ENCODE data around the gene TNRC6C. TPM values are rescaled to one million over a fixed set of nuclear protein-coding genes. Genes with fewer than 3 reads are reported as not detected.

TNRC6C gene
- total and polyA plus RNA-seq, 9 of the 15 experiments (the other 6 are each of a cell fraction or from before 2014, with no cell fraction given): 0.20 to 4.9 (median 2.3) TPM

GRCh38 chr17:78101112-78101511 lies 142.6 kb downstream of the TNRC6C start:
- FAIRE-seq (no peak), DNase-seq (ENCODE audit: extremely low read depth in 1 of 4, low spot score in 3 of 4) (no peak), ATAC-seq (no peak)
- no peak overlapping the region for H3K4me3 ChIP-seq
- H3K9me3 ChIP-seq (replicated peaks; ENCODE audit: control insufficient read depth, insufficient read depth, low read depth, low read length): peaks cover 7% of the 10 kb centered on the region
- intact Hi-C loops (cut with micrococcal nuclease) (no loop called here), in situ Hi-C loops (cut with MboI) (no loop called here)
- peaks cover 0 to 12% of the 10 kb centered on the region in 2 experiments; a peak in 3 of 5 replicates for H3K4me1 ChIP-seq (replicated peaks in 1 of 2; ENCODE audit: control insufficient read depth in 2 of 2, insufficient read depth in 2 of 2, low read length in 2 of 2)
- ChIA-PET CTCF (ENCODE audit: low intra/inter-chr PET ratio) (interaction anchor here (0.7 kb wide), 1 partner anchor 177 kb away, joined by 3 read pairs; no protein-coding TSS in a partner anchor), POLR2A (interaction anchor here (1.0 kb wide), 1 partner anchor 10 kb away, joined by 3 read pairs; no protein-coding TSS in a partner anchor)
- H3K4me2 ChIP-seq (ENCODE audit: insufficient read depth, low read length): no peak overlapping the region
- BruUV-seq (replicated peaks): no TSS peak
- no peak overlapping the region for H3K27ac ChIP-seq (ENCODE audit: extremely low read depth, low read depth, low read length)
- H2AFZ ChIP-seq (ENCODE audit: low read depth, low read length): no peak overlapping the region
- no peaks in the 10 kb centered on the region for H4K20me1 ChIP-seq (replicated peaks; ENCODE audit: control insufficient read depth, insufficient read depth, low read length)
- H3K27me3 ChIP-seq (ENCODE audit: control insufficient read depth in 2 of 2, insufficient read depth in 2 of 2, low read length in 2 of 2): no peaks in the 10 kb centered on the region
- WGBS (ENCODE audit: insufficient coverage, low coverage, missing lambda C conversion rate): 59% methylated on average over 5 of the region's 5 CpGs
- H3K9me1 ChIP-seq (ENCODE audit: control insufficient read depth, insufficient read depth, low read length): no peaks in the 10 kb centered on the region
- H3K79me2 ChIP-seq (ENCODE audit: control insufficient read depth, insufficient read depth, low read length): no peaks in the 10 kb centered on the region
- H3K36me3 ChIP-seq (ENCODE audit: control insufficient read depth, insufficient read depth, low read length): peaks cover 37% of the 10 kb centered on the region
- no peak overlapping the region for H3K9ac ChIP-seq (ENCODE audit: insufficient read depth in 1 of 2, low read depth in 2 of 2, low read length in 2 of 2)
- TF ChIP-seq ZNF445 (CRISPR knock-in tag; IDR thresholded peaks at IDR 0.05; ENCODE audit: low read depth): no peak
- TF ChIP-seq HNRNPH1 (optimal IDR thresholded peaks at IDR 0.05; ENCODE audit: low read depth, low read length): no peak
- TF ChIP-seq, protein P1, sequence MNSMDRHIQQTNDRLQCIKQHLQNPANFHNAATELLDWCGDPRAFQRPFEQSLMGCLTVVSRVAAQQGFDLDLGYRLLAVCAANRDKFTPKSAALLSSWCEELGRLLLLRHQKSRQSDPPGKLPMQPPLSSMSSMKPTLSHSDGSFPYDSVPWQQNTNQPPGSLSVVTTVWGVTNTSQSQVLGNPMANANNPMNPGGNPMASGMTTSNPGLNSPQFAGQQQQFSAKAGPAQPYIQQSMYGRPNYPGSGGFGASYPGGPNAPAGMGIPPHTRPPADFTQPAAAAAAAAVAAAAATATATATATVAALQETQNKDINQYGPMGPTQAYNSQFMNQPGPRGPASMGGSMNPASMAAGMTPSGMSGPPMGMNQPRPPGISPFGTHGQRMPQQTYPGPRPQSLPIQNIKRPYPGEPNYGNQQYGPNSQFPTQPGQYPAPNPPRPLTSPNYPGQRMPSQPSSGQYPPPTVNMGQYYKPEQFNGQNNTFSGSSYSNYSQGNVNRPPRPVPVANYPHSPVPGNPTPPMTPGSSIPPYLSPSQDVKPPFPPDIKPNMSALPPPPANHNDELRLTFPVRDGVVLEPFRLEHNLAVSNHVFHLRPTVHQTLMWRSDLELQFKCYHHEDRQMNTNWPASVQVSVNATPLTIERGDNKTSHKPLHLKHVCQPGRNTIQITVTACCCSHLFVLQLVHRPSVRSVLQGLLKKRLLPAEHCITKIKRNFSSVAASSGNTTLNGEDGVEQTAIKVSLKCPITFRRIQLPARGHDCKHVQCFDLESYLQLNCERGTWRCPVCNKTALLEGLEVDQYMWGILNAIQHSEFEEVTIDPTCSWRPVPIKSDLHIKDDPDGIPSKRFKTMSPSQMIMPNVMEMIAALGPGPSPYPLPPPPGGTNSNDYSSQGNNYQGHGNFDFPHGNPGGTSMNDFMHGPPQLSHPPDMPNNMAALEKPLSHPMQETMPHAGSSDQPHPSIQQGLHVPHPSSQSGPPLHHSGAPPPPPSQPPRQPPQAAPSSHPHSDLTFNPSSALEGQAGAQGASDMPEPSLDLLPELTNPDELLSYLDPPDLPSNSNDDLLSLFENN (IDR thresholded peaks at IDR 0.05; ENCODE audit: low read depth in 2 of 2, low read length in 2 of 2): no peak
- no peak for TF ChIP-seq SREBF1 (IDR thresholded peaks at IDR 0.05; ENCODE audit: borderline replicate concordance, low read depth, low read length)
- no peak for TF ChIP-seq ETV1 (tag; conservative IDR thresholded peaks at IDR 0.05; ENCODE audit: low read depth)
- no peak for TF ChIP-seq SMC3 (conservative IDR thresholded peaks at IDR 0.05; ENCODE audit: insufficient read depth, low read depth, low read length)
- TF ChIP-seq CAMTA2 (CRISPR knock-in tag; conservative IDR thresholded peaks at IDR 0.05): no peak
- TF ChIP-seq YY1 (IDR thresholded peaks at IDR 0.05; ENCODE audit: borderline replicate concordance in 1 of 3, control insufficient read depth in 1 of 3, extremely low read depth in 1 of 3, insufficient read depth in 3 of 3, insufficient read length in 1 of 3, insufficient replicate concordance in 2 of 3, low read depth in 1 of 3, low read length in 2 of 3): no peak
- TF ChIP-seq, protein P2, sequence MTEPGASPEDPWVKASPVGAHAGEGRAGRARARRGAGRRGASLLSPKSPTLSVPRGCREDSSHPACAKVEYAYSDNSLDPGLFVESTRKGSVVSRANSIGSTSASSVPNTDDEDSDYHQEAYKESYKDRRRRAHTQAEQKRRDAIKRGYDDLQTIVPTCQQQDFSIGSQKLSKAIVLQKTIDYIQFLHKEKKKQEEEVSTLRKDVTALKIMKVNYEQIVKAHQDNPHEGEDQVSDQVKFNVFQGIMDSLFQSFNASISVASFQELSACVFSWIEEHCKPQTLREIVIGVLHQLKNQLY (CRISPR knock-in tag; conservative IDR thresholded peaks at IDR 0.05): no peak
- no peak for TF ChIP-seq PATZ1 (CRISPR knock-in tag; IDR thresholded peaks at IDR 0.05; ENCODE audit: borderline replicate concordance)
- TF ChIP-seq CTCF (IDR thresholded peaks at IDR 0.05 in 2 of 3, conservative IDR thresholded peaks at IDR 0.05 in 1 of 3; ENCODE audit: insufficient read depth in 2 of 3, low read depth in 1 of 3, low read length in 3 of 3): no peak
